DOHH2 (cell line): ENCODE results near the gene HOXD10.

Experiments used
- H3F3A ChIP-seq: fragments of 200-600 bp; sonication (generic), shearing (Covaris generic); 2 replicates; pipeline ENCODE4 v1.6.0; 2016; ENCODE audit warnings: antibody characterized with exemption, mild to moderate bottlenecking; ENCODE audit not compliant: control insufficient read depth, insufficient read depth
- H3K27ac ChIP-seq: fragments of 200-600 bp; sonication (generic); 2 replicates; pipeline ENCODE4 v1.5.1; 2014; ENCODE audit warnings: low read depth, mild to moderate bottlenecking, low read length, moderate library complexity
- H3K27me3 ChIP-seq: fragments of 200-600 bp; sonication (generic); 2 replicates; pipeline ENCODE4 v1.6.1; 2014; ENCODE audit warnings: mild to moderate bottlenecking, low read length, mixed read lengths; ENCODE audit not compliant: control insufficient read depth
- H3K36me3 ChIP-seq: fragments of 200-600 bp; sonication (generic); 2 replicates; pipeline ENCODE4 v1.6.1; 2014; ENCODE audit warnings: mild to moderate bottlenecking, low read length, moderate library complexity, mixed read lengths; ENCODE audit not compliant: control insufficient read depth
- H3K4me1 ChIP-seq: fragments of 200-600 bp; sonication (generic); 2 replicates; pipeline ENCODE4 v1.6.1; 2014; ENCODE audit warnings: mild to moderate bottlenecking, low read length, mixed read lengths; ENCODE audit not compliant: control insufficient read depth
- H3K4me2 ChIP-seq: fragments of 200-600 bp; sonication (generic); 2 replicates; pipeline ENCODE4 v1.6.0; 2014; ENCODE audit warnings: mild to moderate bottlenecking, low read length, moderate library complexity
- H3K4me3 ChIP-seq: fragments of 200-600 bp; sonication (generic); 2 replicates; pipeline ENCODE4 v1.5.1; 2014; ENCODE audit warnings: mild to moderate bottlenecking, low read length, mixed read lengths
- H3K79me2 ChIP-seq: fragments of 200-600 bp; sonication (generic); 2 replicates; pipeline ENCODE4 v1.6.1; 2014; ENCODE audit warnings: mild to moderate bottlenecking, low read length, mixed read lengths; ENCODE audit not compliant: control insufficient read depth
- H3K9me2 ChIP-seq: fragments of 200-600 bp; sonication (generic); replicated peaks from 2 replicates; pipeline ENCODE4 v1.6.1; 2014; ENCODE audit warnings: mild to moderate bottlenecking, low read length, mixed read lengths; ENCODE audit not compliant: control insufficient read depth
- H3K9me3 ChIP-seq: fragments of 200-600 bp; sonication (generic); 2 replicates; pipeline ENCODE4 v1.6.1; 2014; ENCODE audit warnings: antibody characterized with exemption, low read length, mixed read lengths; ENCODE audit not compliant: control insufficient read depth, insufficient read depth
- H4K20me1 ChIP-seq: fragments of 200-600 bp; sonication (generic); 2 replicates; pipeline ENCODE4 v1.6.0; 2014; ENCODE audit warnings: low read depth, mild to moderate bottlenecking, antibody characterized with exemption, low read length, moderate library complexity; ENCODE audit not compliant: control insufficient read depth, insufficient read depth
- EZH2phosphoT487 ChIP-seq: fragments of 200-600 bp; sonication (generic); IDR thresholded peaks from 2 replicates; pipeline ENCODE4 v1.6.1; 2017; ENCODE audit warnings: borderline replicate concordance, mild to moderate bottlenecking, antibody characterized with exemption, low read length, moderate library complexity, mixed read lengths
- TF ChIP-seq, protein P1 (sequence below): fragments of 200-600 bp; sonication (generic); IDR thresholded peaks from one replicate; pipeline ENCODE4 v1.5.1; 2014; ENCODE audit warnings: antibody characterized with exemption, mild to moderate bottlenecking, low read depth, low read length; ENCODE audit not compliant: poor library complexity, severe bottlenecking

Gene HOXD10

DNA sequence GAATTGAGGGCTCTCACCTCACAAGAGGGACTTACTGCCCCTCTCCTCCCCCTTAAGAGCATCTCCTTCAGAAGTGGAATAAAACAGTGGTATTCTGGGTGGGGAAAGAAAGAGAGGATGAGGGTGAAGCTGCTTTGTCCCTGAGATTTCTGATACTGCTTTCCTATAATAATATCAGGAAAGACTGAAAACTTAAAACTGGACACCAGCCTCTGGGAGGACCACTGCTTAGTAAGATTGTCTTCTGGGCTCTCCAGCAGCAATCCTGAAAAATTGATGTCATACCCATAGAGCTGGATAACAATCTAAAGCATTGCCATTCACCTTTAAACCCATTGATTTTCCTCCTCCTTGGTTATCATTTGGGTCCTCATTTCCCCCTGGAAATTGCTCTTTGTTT is 30.1 kb downstream of the HOXD10 start:
- Histone ChIP-seq H3K4me2 (no peak overlapping the region), H3K79me2 (no peaks in the 10 kb centered on the region), H3K36me3 (no peaks in the 10 kb centered on the region), H3K27ac (no peak overlapping the region), H3K27me3 (no peaks in the 10 kb centered on the region; the same call in 1 of the 2 replicates), H3K4me1 (no peaks in the 10 kb centered on the region), H3K9me3 (no peaks in the 10 kb centered on the region), H3F3A (no peaks in the 10 kb centered on the region), H4K20me1 (no peaks in the 10 kb centered on the region), H3K4me3 (no peak overlapping the region), H3K9me2 (no peaks in the 10 kb centered on the region)
- TF ChIP-seq EZH2phosphoT487 = no peak
- TF ChIP-seq, protein P1, sequence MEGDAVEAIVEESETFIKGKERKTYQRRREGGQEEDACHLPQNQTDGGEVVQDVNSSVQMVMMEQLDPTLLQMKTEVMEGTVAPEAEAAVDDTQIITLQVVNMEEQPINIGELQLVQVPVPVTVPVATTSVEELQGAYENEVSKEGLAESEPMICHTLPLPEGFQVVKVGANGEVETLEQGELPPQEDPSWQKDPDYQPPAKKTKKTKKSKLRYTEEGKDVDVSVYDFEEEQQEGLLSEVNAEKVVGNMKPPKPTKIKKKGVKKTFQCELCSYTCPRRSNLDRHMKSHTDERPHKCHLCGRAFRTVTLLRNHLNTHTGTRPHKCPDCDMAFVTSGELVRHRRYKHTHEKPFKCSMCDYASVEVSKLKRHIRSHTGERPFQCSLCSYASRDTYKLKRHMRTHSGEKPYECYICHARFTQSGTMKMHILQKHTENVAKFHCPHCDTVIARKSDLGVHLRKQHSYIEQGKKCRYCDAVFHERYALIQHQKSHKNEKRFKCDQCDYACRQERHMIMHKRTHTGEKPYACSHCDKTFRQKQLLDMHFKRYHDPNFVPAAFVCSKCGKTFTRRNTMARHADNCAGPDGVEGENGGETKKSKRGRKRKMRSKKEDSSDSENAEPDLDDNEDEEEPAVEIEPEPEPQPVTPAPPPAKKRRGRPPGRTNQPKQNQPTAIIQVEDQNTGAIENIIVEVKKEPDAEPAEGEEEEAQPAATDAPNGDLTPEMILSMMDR = no peak

DNA sequence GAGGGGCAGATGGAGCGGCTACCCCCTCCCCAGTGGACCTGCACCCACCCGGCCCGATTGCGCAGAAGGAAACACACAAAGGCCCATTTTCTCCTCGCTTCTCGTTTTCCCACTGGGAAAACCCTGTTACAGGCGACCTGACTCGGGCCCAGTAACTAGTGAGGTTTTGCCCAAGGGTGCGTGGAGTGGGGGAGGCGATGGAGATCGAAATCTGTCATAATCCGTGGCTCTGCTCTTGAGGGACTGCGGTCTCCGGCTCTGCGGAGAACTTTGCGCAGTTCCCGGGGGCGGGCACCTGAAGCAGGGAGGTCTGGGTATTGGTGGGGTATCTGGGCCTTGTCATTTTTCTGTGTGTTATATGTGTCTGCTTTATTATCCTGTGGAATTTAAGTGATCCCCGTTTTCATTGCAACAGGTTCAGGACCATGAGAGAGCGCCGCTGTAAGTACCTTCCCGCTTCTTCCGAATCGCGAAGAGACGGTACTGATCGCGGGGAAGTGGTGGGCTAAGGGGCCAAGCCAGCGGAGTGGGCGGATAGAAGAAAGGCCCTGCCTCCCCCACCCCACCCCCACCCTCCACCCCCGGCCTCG is 30.7 kb downstream of the HOXD10 start:
- Histone ChIP-seq H4K20me1 (no peaks in the 10 kb centered on the region), H3K27ac (no peak overlapping the region), H3K79me2 (no peaks in the 10 kb centered on the region), H3K9me3 (no peaks in the 10 kb centered on the region), H3K9me2 (no peaks in the 10 kb centered on the region), H3K4me1 (no peaks in the 10 kb centered on the region), H3K4me2 (no peak overlapping the region), H3K4me3 (no peak overlapping the region), H3K27me3 (no peaks in the 10 kb centered on the region; the same call in 1 of the 2 replicates), H3F3A (no peaks in the 10 kb centered on the region), H3K36me3 (no peaks in the 10 kb centered on the region)
- TF ChIP-seq, protein P1 = no peak
- TF ChIP-seq EZH2phosphoT487 = no peak

DNA sequence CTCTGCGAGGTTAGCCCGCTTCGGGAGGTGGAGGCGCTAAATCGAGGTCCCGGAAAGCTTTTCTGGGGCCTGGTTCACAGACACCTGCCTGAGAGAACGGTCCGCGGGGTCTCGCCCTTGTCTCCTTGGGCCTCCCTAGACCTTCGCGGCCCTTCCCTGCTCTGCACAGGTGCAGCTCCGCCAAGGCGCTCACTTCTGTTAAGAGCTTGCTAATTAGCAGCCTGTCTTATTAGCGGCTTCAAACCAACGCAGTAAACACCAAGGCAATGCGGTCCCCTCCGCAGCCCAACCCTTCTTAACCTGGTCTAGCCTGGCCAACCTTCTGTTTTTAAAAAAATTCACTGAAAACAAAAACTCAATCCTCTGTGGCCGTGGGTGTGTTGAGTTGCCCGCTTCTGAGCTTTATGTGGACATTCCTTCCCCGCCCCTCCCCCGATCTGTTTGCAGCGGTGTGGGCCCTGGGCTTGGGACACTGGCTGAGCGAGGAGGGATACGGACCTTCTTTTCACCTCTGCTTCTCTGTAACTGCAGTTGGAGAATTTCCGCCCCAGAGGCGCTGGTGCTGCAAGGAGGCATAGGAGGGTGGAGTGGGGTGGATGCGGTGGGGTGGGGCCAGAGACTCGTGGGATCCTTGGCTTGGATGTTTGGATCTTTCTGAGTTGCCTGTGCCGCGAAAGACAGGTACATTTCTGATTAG is 31.4 kb downstream of the HOXD10 start:
- H4K20me1 ChIP-seq = no peaks in the 10 kb centered on the region
- H3K27ac ChIP-seq = no peak overlapping the region
- no peaks in the 10 kb centered on the region for H3K9me2 ChIP-seq
- H3K9me3 ChIP-seq = no peaks in the 10 kb centered on the region
- no peak overlapping the region for H3K4me3 ChIP-seq
- no peak overlapping the region for H3K4me2 ChIP-seq
- H3K4me1 ChIP-seq = no peaks in the 10 kb centered on the region
- H3K79me2 ChIP-seq = no peaks in the 10 kb centered on the region
- no peaks in the 10 kb centered on the region for H3K36me3 ChIP-seq
- H3K27me3 ChIP-seq = no peaks in the 10 kb centered on the region; the same call in 1 of the 2 replicates
- TF ChIP-seq, protein P1 = no peak
- no peak for TF ChIP-seq EZH2phosphoT487
- no peaks in the 10 kb centered on the region for H3F3A ChIP-seq
